KOPT-K1 (cell line): Measurements from ENCODE around the gene TSPEAR.

Experiments used
- H3K27ac ChIP-seq: fragments of 200-600 bp; sonication (generic); 2 replicates; pipeline ENCODE4 v1.5.1; 2016; ENCODE audit warnings: antibody characterized with exemption, mild to moderate bottlenecking, low read depth, low read length; ENCODE audit not compliant: poor library complexity, severe bottlenecking
- H3K36me3 ChIP-seq: fragments of 200-600 bp; sonication (generic); 2 replicates; pipeline ENCODE4 v1.5.1; 2017; ENCODE audit warnings: antibody characterized with exemption, mild to moderate bottlenecking, low read length, moderate library complexity; ENCODE audit not compliant: insufficient read depth
- H3K9me3 ChIP-seq: fragments of 200-600 bp; sonication (generic); 2 replicates; pipeline ENCODE4 v1.5.1; 2017; ENCODE audit warnings: antibody characterized with exemption, low read length, mild to moderate bottlenecking; ENCODE audit not compliant: insufficient read depth, poor library complexity, severe bottlenecking

TSPEAR gene

DNA sequence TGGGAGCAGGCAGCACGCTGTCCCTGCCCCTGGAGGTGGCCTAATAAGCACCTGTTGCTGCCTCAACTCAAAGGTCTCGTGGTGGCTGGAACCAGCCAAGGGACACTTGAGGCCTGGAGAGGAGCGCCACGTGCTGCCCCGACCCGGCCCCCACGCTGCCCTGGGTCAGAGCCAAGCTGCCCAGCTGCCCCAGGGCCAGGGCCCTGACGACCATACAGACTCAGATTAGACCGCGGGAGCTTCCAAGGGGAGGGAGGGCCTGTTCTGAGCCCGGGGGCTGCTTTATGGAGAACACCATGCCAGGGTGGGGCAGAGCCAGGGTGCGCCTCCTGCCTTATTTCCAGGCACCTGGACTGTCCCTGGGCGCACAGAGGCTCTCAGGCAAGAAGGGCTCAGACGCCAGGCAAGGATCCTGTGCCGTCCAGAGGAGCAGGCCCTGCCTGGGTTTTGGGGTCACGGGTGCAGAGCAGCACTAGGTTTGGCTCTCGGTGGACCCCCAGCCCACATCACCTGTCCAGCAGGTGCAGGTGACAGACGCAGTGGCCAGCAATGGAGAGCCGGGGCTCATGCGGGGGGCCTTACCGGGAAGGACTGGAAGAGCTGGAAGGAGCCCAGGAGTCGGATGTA lies 190.0 kb downstream of the TSPEAR start:
- Histone ChIP-seq H3K27ac (no peak overlapping the region), H3K9me3 (no peaks in the 10 kb centered on the region), H3K36me3 (no peaks in the 10 kb centered on the region)

DNA sequence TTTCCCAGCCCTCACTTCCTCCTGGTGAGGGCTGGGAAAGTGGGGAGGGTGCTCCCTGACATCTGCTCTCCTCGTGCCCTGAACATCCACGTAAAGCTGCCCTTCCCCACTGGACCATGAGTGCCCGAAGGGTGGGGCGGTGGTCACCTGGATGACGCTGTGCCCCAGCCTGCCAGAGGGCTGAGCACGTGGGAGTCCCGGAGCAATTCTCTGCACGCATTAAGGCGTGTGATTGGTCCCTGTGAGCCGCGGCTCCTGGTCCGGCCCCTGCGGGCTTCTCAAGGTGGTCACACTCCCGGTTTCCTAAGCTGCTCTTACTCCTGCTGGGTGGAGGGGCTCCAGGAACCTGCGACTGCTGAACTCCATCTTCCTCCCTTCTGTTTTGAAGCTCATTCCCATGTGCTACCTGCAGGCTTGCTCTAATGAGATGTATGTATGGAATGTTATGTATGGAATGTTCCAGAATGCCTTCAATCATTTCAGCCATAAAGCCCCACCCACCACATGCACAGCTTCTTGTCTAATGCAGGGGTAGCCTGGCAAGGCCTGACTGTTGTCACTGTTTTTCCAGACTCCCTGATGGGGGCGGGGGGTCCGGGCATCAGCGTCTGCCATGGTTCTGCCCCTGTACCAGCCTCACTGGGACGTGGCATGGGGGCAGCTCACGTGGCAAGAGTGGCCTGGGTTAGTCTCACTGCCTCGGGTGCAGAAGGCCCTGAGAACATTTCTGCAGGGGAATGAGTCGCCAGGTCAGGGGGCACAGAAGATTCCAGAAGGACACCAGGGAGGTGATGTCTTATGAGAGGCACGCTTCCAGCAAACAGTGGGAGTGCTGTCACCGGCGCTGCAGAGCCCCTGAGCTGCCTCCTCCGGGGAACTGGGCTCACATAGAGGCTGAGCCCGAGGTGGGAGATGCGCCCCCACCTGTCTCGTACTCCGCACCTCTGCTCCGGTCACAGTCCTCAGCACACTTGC lies 190.8 kb downstream of the TSPEAR start:
- no peaks in the 10 kb centered on the region for H3K9me3 ChIP-seq

DNA sequence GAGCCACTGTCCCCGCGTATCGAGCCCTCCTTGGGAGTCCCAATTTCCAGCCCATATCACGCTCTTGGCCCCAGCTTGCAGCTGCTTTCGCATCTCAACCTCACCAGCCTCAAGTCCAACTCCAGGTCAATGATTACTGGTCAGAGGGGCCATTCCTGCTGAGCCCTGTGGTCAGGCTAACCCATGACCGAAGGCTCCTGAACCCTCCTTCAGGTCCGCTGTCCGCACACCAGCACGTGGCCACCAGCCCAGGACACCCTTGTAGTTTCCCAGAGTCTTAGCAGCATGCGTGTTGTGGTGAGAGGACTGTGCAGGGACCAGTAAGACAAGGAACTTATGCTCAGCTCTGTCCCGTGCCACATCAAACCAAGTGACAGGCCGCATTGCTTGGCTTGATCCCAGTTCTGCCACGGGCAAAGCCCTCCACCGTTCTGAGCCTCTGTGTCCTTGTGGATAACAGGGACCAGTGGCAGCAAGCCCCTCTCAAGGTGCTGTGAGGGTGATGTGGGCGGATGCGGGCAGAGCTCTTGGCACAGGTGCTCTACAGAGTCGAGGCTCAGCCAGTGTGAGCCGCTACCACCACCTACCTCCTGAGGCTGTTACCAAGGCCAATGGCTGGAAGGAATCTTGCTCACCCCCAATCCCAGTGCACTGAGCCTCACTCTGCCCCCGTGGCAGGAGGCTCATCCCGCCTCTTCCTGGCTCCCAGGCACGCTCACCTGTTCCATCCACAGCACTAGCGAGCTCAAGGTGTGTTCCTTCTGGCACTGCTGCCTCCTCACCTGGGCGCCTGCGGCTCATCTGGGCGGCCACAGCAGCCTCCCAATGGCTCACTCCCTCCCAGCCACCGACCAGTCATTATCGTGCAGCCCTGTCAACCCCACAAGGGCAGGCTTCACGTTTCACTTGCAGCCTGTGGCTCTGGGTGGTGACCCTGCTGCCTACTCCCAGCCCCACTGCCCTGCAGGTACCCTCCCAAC lies 191.7 kb downstream of the TSPEAR start:
- Histone ChIP-seq H3K27ac (no peak overlapping the region), H3K36me3 (no peaks in the 10 kb centered on the region), H3K9me3 (no peaks in the 10 kb centered on the region)

More for the DNA sequence above, 190.8 kb downstream of the TSPEAR start:
- no peak overlapping the region for H3K27ac ChIP-seq
- no peaks in the 10 kb centered on the region for H3K36me3 ChIP-seq

DNA sequence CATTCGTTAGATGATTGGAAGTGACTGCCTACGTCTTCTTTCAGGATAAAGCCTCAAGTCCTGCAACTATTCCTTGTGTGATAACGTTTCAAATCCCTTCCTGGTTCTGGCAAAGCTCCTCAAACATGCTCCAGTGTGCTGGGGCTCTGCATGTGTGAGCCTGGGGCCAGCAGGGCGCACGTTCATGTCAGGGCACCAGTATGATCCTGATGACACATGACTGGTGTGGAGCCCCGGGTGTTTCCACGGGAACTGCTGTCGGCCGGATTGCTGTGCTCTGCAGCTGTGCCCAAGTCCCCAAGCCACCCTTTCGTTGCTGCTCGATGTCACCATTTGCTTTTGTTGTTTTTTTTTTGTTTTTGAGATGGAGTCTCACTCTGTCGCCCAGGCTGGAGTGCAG lies 192.7 kb downstream of the TSPEAR start:
- no peaks in the 10 kb centered on the region for H3K9me3 ChIP-seq
- H3K27ac ChIP-seq, result no peak overlapping the region
- no peaks in the 10 kb centered on the region for H3K36me3 ChIP-seq

DNA sequence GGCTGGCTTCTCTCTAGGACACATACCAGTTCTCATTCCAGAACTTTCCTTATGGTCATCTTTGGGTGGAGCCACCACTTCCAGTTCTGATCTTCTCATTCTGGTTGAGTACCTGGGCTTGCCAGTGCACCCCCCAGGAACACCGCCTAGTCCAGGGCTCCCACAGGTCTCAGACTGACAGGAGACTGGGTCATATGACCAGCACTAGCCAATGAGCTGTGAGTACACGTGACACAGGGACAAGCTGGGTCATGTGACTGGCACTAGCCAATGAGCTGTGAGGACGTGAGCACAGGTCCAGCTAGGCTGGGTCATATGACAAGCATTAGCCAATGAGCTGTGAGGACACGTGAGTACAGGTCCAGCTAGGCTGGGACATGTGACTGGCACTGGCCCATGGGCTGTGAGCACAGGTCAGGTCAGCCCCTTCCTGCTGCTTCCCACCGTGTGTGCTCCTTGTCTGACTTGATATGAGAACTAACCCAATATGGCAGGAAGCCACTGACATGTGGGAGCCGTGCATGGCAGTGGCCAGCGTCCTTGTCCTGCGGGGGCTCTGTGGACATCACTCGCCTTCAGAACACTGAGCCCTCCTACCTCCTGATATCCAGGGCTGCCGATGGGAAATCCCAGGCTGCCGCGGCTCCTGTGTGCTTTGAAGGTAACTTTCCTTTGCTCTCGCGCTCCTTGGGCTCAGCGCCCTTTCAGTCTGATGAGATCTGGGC lies 194.0 kb downstream of the TSPEAR start:
- no peaks in the 10 kb centered on the region for H3K9me3 ChIP-seq
- H3K27ac ChIP-seq, result no peak overlapping the region

DNA sequence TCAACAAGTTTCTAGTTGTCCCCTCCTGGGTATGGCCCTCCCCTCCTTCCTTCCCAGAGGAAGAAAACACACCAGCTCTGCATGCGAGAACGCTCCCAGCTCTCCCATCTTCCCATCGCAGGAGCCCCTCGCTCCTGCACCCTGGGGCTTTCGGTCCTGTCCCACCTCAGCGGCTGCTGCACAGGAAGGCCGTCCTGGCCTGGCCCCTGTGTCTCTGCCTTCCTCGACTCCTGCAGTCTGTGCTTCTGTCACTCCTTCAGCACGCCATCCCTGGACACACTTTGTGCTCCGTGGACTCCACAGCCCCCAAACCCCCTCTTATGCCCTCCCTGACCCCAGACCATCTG lies 194.6 kb downstream of the TSPEAR start:
- H3K36me3 ChIP-seq, result no peaks in the 10 kb centered on the region
- no peak overlapping the region for H3K27ac ChIP-seq

More for the DNA sequence above, 194.0 kb downstream of the TSPEAR start:
- no peaks in the 10 kb centered on the region for H3K36me3 ChIP-seq

DNA sequence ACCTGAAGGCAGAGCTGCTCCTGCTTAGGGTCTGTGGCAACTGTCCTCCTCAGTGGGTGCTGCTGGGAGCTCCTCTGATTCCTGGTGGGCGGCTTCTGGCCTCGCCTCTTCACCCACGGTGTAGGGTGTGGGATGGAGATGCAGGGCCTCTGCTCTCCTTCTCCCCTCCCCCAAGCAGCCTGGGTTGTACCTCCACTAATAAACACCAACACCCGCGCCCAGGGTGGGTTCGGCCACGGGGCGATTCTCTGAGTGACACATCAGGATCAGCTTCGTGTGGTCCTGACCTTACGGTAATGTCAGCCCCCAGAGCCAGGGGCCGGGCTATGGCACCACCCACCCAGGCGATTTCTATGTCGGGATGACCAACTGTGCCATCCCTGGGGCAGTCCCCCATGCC lies 195.0 kb downstream of the TSPEAR start:
- Histone ChIP-seq H3K27ac (no peak overlapping the region), H3K36me3 (no peaks in the 10 kb centered on the region)

More for the DNA sequence above, 194.6 kb downstream of the TSPEAR start:
- H3K9me3 ChIP-seq, result no peaks in the 10 kb centered on the region

DNA sequence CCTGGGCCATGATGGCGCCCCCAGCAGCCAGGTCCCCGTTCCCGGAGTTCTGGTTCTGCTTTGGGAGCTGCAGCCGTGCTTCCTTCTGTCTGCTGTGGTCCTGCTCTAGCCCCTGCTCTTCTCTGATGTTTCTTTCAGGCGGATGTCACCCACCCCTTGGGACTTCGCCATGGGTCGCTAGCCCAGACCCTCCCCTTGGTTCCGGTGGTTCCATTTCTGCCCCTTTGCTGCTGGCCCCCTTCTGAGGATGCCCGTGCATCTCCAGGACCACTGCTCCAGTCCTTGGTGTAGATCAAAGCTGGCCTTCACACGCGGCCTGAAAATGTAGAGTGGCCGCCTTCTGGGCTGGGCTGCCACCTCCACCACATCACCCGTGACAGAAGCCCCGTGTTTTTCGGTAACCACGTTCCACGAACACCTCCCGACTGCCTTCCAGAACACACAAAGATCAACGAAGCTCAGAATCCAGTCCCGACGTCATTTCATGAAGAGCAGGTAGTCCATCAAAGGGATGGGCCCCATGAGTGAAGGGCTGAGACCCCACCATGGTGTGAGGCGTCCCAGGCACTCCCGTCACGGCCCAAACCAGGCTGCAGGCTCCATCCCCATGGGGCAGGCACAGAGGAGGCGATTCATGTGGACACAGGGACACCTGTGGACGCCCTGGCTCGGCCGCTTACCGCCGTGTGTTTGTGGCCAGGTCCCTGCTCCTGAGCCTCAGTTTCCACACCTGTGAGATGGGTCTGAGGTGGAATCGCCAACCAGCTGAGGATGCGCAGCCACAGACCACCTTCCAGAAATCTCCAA lies 195.8 kb downstream of the TSPEAR start:
- Histone ChIP-seq H3K9me3 (no peaks in the 10 kb centered on the region), H3K27ac (no peak overlapping the region), H3K36me3 (no peaks in the 10 kb centered on the region)

More for the DNA sequence above, 195.0 kb downstream of the TSPEAR start:
- no peaks in the 10 kb centered on the region for H3K9me3 ChIP-seq

DNA sequence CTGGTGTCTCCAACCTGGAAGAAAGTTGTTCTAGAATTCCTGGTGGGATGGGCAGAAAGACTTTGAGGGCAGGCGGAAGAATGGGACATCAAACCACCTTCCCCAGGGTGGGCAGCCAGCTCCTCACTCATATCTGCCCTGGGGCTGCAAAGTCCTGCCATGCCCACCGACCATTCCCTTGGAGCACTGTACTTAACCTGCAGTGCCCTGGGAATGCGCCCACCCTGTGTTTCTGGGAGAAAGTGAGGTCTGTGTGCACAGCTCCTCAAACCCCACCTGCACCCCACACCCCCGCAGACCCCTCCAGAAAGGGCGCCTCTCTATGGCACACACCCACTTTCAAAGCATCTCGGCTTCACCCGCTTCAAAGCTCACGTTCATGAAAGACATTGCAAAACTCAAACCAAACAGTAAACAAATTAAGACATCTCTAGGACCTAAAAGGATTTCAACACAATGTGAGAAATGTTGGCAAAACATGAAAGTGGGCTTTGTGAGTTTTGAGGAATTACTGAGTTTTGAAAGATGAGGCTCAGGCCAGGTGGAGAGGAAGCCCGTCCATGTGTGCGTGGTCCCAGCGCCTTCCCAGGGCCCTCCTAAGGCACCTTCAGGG lies 196.5 kb downstream of the TSPEAR start:
- H3K9me3 ChIP-seq, result no peaks in the 10 kb centered on the region
- H3K27ac ChIP-seq, result no peak overlapping the region
- no peaks in the 10 kb centered on the region for H3K36me3 ChIP-seq

DNA sequence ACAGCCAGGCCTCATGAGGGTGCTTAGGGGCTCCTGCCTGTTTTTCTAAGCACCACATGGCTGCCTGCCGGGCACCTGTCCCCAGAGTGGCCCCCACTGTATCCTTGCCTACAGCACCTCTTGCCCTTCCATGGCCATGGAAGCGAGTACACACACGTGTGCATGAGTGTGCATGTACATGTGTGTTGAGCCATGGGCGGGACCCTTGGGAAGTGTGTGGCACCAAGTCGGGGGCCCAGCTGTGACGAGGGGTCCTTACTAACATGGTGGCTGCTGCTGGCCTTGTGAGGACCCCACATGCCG lies 197.2 kb downstream of the TSPEAR start:
- Histone ChIP-seq H3K36me3 (no peaks in the 10 kb centered on the region), H3K27ac (no peak overlapping the region), H3K9me3 (no peaks in the 10 kb centered on the region)

DNA sequence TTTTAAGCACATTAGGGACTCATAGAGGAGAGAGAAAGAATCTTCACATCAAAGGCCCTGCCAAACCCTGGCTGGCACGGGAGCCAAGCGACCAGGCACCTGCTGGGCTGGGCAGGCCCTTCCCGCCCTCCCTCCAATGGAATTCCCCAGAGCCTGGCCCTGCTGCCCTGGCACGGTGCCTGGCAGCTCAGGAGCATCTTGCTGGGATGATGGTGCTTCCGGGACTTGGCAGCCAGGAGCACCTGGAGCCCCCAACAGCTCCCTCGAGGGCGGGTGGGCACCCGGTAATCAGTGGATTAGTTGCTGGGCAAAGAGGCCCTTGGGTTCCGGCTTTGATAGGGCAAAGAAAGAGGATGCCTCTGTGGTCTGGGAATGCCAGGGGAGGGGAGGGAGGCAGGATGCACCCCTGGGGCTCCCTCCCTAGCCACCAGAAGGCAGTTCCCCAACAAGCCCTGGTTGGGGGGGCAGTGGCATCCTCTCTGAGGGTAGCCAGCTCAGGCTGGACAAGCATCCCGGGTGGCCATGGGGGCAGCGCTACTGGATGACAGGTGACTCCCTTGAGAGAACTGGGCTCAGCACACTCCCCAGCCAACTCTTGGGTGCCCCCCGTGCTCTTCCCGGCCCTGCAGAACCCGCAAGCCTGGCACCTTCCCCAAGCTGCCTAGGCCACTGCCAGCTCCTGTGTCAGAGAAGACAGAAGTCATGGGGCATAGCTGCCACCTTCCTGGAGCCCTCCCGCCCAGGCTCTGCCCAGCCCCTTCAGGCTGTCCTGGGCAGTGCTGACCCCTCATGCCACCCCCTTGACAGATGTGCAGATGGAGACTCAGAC lies 197.8 kb downstream of the TSPEAR start:
- Histone ChIP-seq H3K27ac (no peak overlapping the region), H3K9me3 (no peaks in the 10 kb centered on the region), H3K36me3 (no peaks in the 10 kb centered on the region)

DNA sequence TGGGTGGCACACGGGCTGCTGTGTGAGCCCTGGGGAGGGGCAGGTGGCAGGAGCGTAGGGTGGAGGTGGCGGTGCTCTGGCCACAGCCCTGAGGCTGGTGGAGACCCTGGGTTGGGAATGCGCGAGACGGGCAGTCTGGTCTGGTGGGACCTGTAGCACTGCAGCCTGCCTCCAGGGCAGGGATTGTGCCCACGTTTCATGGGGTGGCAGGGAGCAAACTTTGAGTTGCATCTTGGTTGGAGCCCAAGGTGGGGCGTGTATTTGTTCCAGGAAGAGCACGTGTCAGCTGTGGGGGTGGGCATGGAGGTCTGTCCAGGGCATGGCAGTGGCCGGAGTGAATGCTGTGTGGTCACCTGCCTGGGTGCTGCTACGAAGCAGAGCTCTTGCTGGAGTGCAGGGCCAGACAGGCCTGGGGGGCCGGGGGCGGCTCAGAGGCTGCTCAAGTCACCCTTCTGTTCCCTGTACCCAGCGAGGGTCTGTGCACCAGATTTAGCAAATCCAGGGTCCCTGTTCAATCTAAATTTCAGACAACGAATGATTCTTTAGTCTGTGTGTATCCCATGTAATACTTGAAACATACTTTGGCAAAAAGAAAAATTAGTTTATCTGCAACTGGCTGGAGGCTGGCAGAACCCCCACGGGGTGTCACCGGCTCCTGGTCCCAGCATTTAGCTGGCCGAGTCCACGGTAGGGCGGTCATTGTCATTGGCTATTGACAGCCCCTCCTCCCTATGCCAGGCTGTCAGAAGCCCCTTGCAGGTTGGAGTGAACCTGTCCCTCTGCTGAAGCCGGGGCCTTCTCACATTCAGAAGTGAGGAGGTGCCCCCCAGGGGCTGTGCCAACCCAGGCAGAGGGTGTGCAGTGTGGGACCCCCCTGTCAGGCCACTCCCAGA lies 198.6 kb downstream of the TSPEAR start:
- Histone ChIP-seq H3K9me3 (no peaks in the 10 kb centered on the region), H3K36me3 (no peaks in the 10 kb centered on the region), H3K27ac (no peak overlapping the region)
